Stimulated activated CD4-positive, alpha-beta T cell treated with anti-CD3 and anti-CD28 coated beads, Interleukin-4, amount 100 ng/mL, for 1 hour (primary cell): ENCODE results near the gene ZC3H10.
"Not testable (repeated sequence)": the region's sequence is repeated elsewhere in the genome, so short reads cannot be mapped to it uniquely, and the experiment has no call there.

Experiments used
- DNase-seq: peaks from one replicate; pipeline ENCODE4 v3.0.0-alpha.2; 2020

Gene ZC3H10

GRCh38 chr12:56117778-56118687, at the start of gene ZC3H10:
TSS of gene ZC3H10 (plus strand) at chr12:56118266. CDS start at chr12:56120563, 2,297 bp downstream.
- peak; percentile 94 for DNase-seq

- DNase-seq: no peak
These were observed 46.4 kb upstream of the ZC3H10 start for GRCh38 chr12:56071648-56072047.

GRCh38 chr12:56074396-56074795, 43.7 kb upstream of the ZC3H10 start:
- DNase-seq: no peak

- not testable (repeated sequence) for DNase-seq
These were observed 40.1 kb upstream of the ZC3H10 start for GRCh38 chr12:56077966-56078365.

GRCh38 chr12:56078427-56078826, 39.6 kb upstream of the ZC3H10 start:
- DNase-seq: no peak

- peak; percentile 54 for DNase-seq
These were observed 38.9 kb upstream of the ZC3H10 start for GRCh38 chr12:56078931-56079722.

GRCh38 chr12:56079723-56080555, 38.1 kb upstream of the ZC3H10 start, which contains the start of gene ERBB3:
TSS of gene ERBB3 (plus strand) at chr12:56080165. CDS start at chr12:56080301, 136 bp downstream.
- DNase-seq: peak; percentile 73

GRCh38 chr12:56080556-56081138, 37.4 kb upstream of the ZC3H10 start:
- DNase-seq: no peak

- DNase-seq: no peak
These were observed 36.4 kb upstream of the ZC3H10 start for GRCh38 chr12:56081393-56082347.

GRCh38 chr12:56082382-56082781, 35.7 kb upstream of the ZC3H10 start:
- DNase-seq: no peak

- no peak for DNase-seq
These were observed 35.1 kb upstream of the ZC3H10 start for GRCh38 chr12:56082967-56083366.

- DNase-seq: no peak
These were observed 33.0 kb upstream of the ZC3H10 start for GRCh38 chr12:56084958-56085543.

- DNase-seq: no peak
These were observed 32.0 kb upstream of the ZC3H10 start for GRCh38 chr12:56086096-56086495.

- DNase-seq: no peak
These were observed 31.5 kb upstream of the ZC3H10 start for GRCh38 chr12:56086608-56087007.

GRCh38 chr12:56087220-56087619, 30.8 kb upstream of the ZC3H10 start:
- DNase-seq: no peak

- no peak for DNase-seq
These were observed 20.3 kb upstream of the ZC3H10 start for GRCh38 chr12:56097738-56098137.

GRCh38 chr12:56098592-56098991, 19.5 kb upstream of the ZC3H10 start:
- DNase-seq: no peak

- DNase-seq: no peak
These were observed 18.3 kb upstream of the ZC3H10 start for GRCh38 chr12:56099787-56100186.

- no peak for DNase-seq
These were observed 17.0 kb upstream of the ZC3H10 start for GRCh38 chr12:56101045-56101444.

GRCh38 chr12:56102683-56103065, 15.4 kb upstream of the ZC3H10 start:
- no peak for DNase-seq
